ENCODE data around the gene CLDN9. TPM values are rescaled to one million over a fixed set of nuclear protein-coding genes. Genes with fewer than 3 reads are reported as not detected.

CLDN9 gene
- total RNA-seq, 1 experiment from 2014 or later, result not detected

GRCh38 chr16:2971985-2972784 lies 40.5 kb upstream of the CLDN9 start:
- in situ Hi-C loops (cut with HindIII; ENCODE audit: low pct_unique_long_range_greater_than_20kb, low sequenced_read_pairs), result no loop called here
- no peak for DNase-seq (ENCODE audit: low read depth, low spot score)

GRCh38 chr16:2973093-2973492 lies 39.6 kb upstream of the CLDN9 start:
- DNase-seq (ENCODE audit: low read depth, low spot score), result no peak
- in situ Hi-C loops (cut with HindIII; ENCODE audit: low pct_unique_long_range_greater_than_20kb, low sequenced_read_pairs), result no loop called here

GRCh38 chr16:2973605-2974318 lies 39.0 kb upstream of the CLDN9 start:
- in situ Hi-C loops (cut with HindIII; ENCODE audit: low pct_unique_long_range_greater_than_20kb, low sequenced_read_pairs), result no loop called here
- no peak for DNase-seq (ENCODE audit: low read depth, low spot score)

GRCh38 chr16:2974319-2975056 lies 38.2 kb upstream of the CLDN9 start:
- DNase-seq (ENCODE audit: low read depth, low spot score), result no peak
- in situ Hi-C loops (cut with HindIII; ENCODE audit: low pct_unique_long_range_greater_than_20kb, low sequenced_read_pairs), result no loop called here

- in situ Hi-C loops (cut with HindIII; ENCODE audit: low pct_unique_long_range_greater_than_20kb, low sequenced_read_pairs), result no loop called here
- no peak for DNase-seq (ENCODE audit: low read depth, low spot score)
Measured at GRCh38 chr16:2975161-2975795, 37.4 kb upstream of the CLDN9 start.

GRCh38 chr16:2976201-2976600 lies 36.5 kb upstream of the CLDN9 start:
- in situ Hi-C loops (cut with HindIII; ENCODE audit: low pct_unique_long_range_greater_than_20kb, low sequenced_read_pairs), result no loop called here
- DNase-seq (ENCODE audit: low read depth, low spot score), result no peak

- no peak for DNase-seq (ENCODE audit: low read depth, low spot score)
- in situ Hi-C loops (cut with HindIII; ENCODE audit: low pct_unique_long_range_greater_than_20kb, low sequenced_read_pairs), result no loop called here
Measured at GRCh38 chr16:2976673-2977072, 36.0 kb upstream of the CLDN9 start.

- in situ Hi-C loops (cut with HindIII; ENCODE audit: low pct_unique_long_range_greater_than_20kb, low sequenced_read_pairs), result no loop called here
Measured at GRCh38 chr16:2977440-2977839, 35.3 kb upstream of the CLDN9 start.

GRCh38 chr16:2979669-2980226 lies 33.0 kb upstream of the CLDN9 start:
- in situ Hi-C loops (cut with HindIII; ENCODE audit: low pct_unique_long_range_greater_than_20kb, low sequenced_read_pairs), result no loop called here
- no peak for DNase-seq (ENCODE audit: low read depth, low spot score)

More at GRCh38 chr16:2977440-2977839, 35.3 kb upstream of the CLDN9 start:
- no peak for DNase-seq (ENCODE audit: low read depth, low spot score)

- DNase-seq (ENCODE audit: low read depth, low spot score), result peak; percentile 83
- in situ Hi-C loops (cut with HindIII; ENCODE audit: low pct_unique_long_range_greater_than_20kb, low sequenced_read_pairs), result no loop called here
Measured at GRCh38 chr16:2980227-2981176, 32.2 kb upstream of the CLDN9 start, which contains the start of gene PKMYT1. TSS of gene PKMYT1 (minus strand) at chr16:2980446. CDS start at chr16:2979657, 789 bp downstream.

- in situ Hi-C loops (cut with HindIII; ENCODE audit: low pct_unique_long_range_greater_than_20kb, low sequenced_read_pairs), result no loop called here
Measured at GRCh38 chr16:2981177-2981898, 31.4 kb upstream of the CLDN9 start.

GRCh38 chr16:2981899-2982250 lies 30.8 kb upstream of the CLDN9 start:
- in situ Hi-C loops (cut with HindIII; ENCODE audit: low pct_unique_long_range_greater_than_20kb, low sequenced_read_pairs), result no loop called here

More at GRCh38 chr16:2981177-2981898, 31.4 kb upstream of the CLDN9 start:
- no peak for DNase-seq (ENCODE audit: low read depth, low spot score)

GRCh38 chr16:2982402-2982801 lies 30.3 kb upstream of the CLDN9 start:
- DNase-seq (ENCODE audit: low read depth, low spot score), result no peak
- in situ Hi-C loops (cut with HindIII; ENCODE audit: low pct_unique_long_range_greater_than_20kb, low sequenced_read_pairs), result no loop called here

More at GRCh38 chr16:2981899-2982250, 30.8 kb upstream of the CLDN9 start:
- DNase-seq (ENCODE audit: low read depth, low spot score), result no peak

GRCh38 chr16:2983706-2984136 lies 29.0 kb upstream of the CLDN9 start:
- in situ Hi-C loops (cut with HindIII; ENCODE audit: low pct_unique_long_range_greater_than_20kb, low sequenced_read_pairs), result no loop called here
- DNase-seq (ENCODE audit: low read depth, low spot score), result peak; percentile 75

GRCh38 chr16:2985462-2985861 lies 27.3 kb upstream of the CLDN9 start:
- in situ Hi-C loops (cut with HindIII; ENCODE audit: low pct_unique_long_range_greater_than_20kb, low sequenced_read_pairs), result no loop called here
- DNase-seq (ENCODE audit: low read depth, low spot score), result no peak

GRCh38 chr16:2985893-2986355 lies 26.8 kb upstream of the CLDN9 start:
- no peak for DNase-seq (ENCODE audit: low read depth, low spot score)
- in situ Hi-C loops (cut with HindIII; ENCODE audit: low pct_unique_long_range_greater_than_20kb, low sequenced_read_pairs), result no loop called here

Measured in SK-MEL-5 (cell line).